ENCODE results near the gene HAPLN1.

Gene HAPLN1

GRCh38 chr5:83726912-83727311 is 6.3 kb upstream of the HAPLN1 start:
- Mint-ChIP-seq H3K27me3 (peaks cover 38% of the 10 kb centered on the region), H3K4me1 (ENCODE audit: low read depth) (peaks cover under 1% of the 10 kb centered on the region), H3K4me3 (no peak overlapping the region), H3K36me3 (ENCODE audit: low read depth) (no peaks in the 10 kb centered on the region), H3K27ac (no peak overlapping the region), H3K9me3 (no peaks in the 10 kb centered on the region)

- no peaks in the 10 kb centered on the region for H3K9me3 Mint-ChIP-seq
- peaks cover 8% of the 10 kb centered on the region for H3K4me1 Mint-ChIP-seq (ENCODE audit: low read depth)
- no peak overlapping the region for H3K27ac Mint-ChIP-seq
- H3K4me3 Mint-ChIP-seq = no peak overlapping the region
- no peaks in the 10 kb centered on the region for H3K36me3 Mint-ChIP-seq (ENCODE audit: low read depth)
- H3K27me3 Mint-ChIP-seq = peaks cover 56% of the 10 kb centered on the region
These were observed 4.3 kb upstream of the HAPLN1 start for GRCh38 chr5:83724935-83725334.

GRCh38 chr5:83724001-83724400 is 3.3 kb upstream of the HAPLN1 start:
- Mint-ChIP-seq H3K4me3 (no peak overlapping the region), H3K9me3 (no peaks in the 10 kb centered on the region), H3K27me3 (peaks cover 62% of the 10 kb centered on the region), H3K36me3 (ENCODE audit: low read depth) (no peaks in the 10 kb centered on the region), H3K4me1 (ENCODE audit: low read depth) (peaks cover 8% of the 10 kb centered on the region), H3K27ac (no peak overlapping the region)

- Mint-ChIP-seq H3K36me3 (ENCODE audit: low read depth) (no peaks in the 10 kb centered on the region), H3K27ac (no peak overlapping the region), H3K27me3 (peaks cover 69% of the 10 kb centered on the region), H3K4me1 (ENCODE audit: low read depth) (peaks cover 8% of the 10 kb centered on the region), H3K4me3 (no peak overlapping the region), H3K9me3 (no peaks in the 10 kb centered on the region)
These were observed 2.4 kb upstream of the HAPLN1 start for GRCh38 chr5:83723031-83723430.

GRCh38 chr5:83721953-83722901 is 1.6 kb upstream of the HAPLN1 start:
- H3K27ac Mint-ChIP-seq = no peak overlapping the region
- H3K27me3 Mint-ChIP-seq = peaks cover 75% of the 10 kb centered on the region
- H3K4me3 Mint-ChIP-seq = peak overlapping the region; percentile 63

GRCh38 chr5:83718936-83719495 is 1.6 kb downstream of the HAPLN1 start:
- peaks cover 74% of the 10 kb centered on the region for H3K27me3 Mint-ChIP-seq
- H3K36me3 Mint-ChIP-seq (ENCODE audit: low read depth) = no peaks in the 10 kb centered on the region
- peaks cover 8% of the 10 kb centered on the region for H3K4me1 Mint-ChIP-seq (ENCODE audit: low read depth)
- H3K27ac Mint-ChIP-seq = no peak overlapping the region
- no peaks in the 10 kb centered on the region for H3K9me3 Mint-ChIP-seq
- H3K4me3 Mint-ChIP-seq = no peak overlapping the region

More at GRCh38 chr5:83721953-83722901, 1.6 kb upstream of the HAPLN1 start:
- Mint-ChIP-seq H3K9me3 (no peaks in the 10 kb centered on the region), H3K4me1 (ENCODE audit: low read depth) (peaks cover 8% of the 10 kb centered on the region), H3K36me3 (ENCODE audit: low read depth) (no peaks in the 10 kb centered on the region)

GRCh38 chr5:83718195-83718825 is 2.3 kb downstream of the HAPLN1 start:
- Mint-ChIP-seq H3K4me1 (ENCODE audit: low read depth) (peaks cover 8% of the 10 kb centered on the region), H3K36me3 (ENCODE audit: low read depth) (no peaks in the 10 kb centered on the region), H3K4me3 (no peak overlapping the region), H3K27me3 (peaks cover 70% of the 10 kb centered on the region), H3K27ac (no peak overlapping the region), H3K9me3 (no peaks in the 10 kb centered on the region)

GRCh38 chr5:83715236-83716065 is 5.2 kb downstream of the HAPLN1 start:
- H3K4me3 Mint-ChIP-seq = no peak overlapping the region
- no peaks in the 10 kb centered on the region for H3K36me3 Mint-ChIP-seq (ENCODE audit: low read depth)
- peaks cover 43% of the 10 kb centered on the region for H3K27me3 Mint-ChIP-seq
- no peak overlapping the region for H3K27ac Mint-ChIP-seq
- no peaks in the 10 kb centered on the region for H3K4me1 Mint-ChIP-seq (ENCODE audit: low read depth)
- H3K9me3 Mint-ChIP-seq = no peaks in the 10 kb centered on the region

GRCh38 chr5:83714810-83715209 is 5.8 kb downstream of the HAPLN1 start:
- Mint-ChIP-seq H3K9me3 (no peaks in the 10 kb centered on the region), H3K27ac (no peak overlapping the region), H3K4me3 (no peak overlapping the region), H3K36me3 (ENCODE audit: low read depth) (no peaks in the 10 kb centered on the region), H3K27me3 (peaks cover 43% of the 10 kb centered on the region), H3K4me1 (ENCODE audit: low read depth) (no peaks in the 10 kb centered on the region)

GRCh38 chr5:83711982-83712601 is 8.6 kb downstream of the HAPLN1 start:
- H3K4me1 Mint-ChIP-seq (ENCODE audit: low read depth) = no peaks in the 10 kb centered on the region
- no peak overlapping the region for H3K4me3 Mint-ChIP-seq
- H3K36me3 Mint-ChIP-seq (ENCODE audit: low read depth) = no peaks in the 10 kb centered on the region
- H3K27ac Mint-ChIP-seq = no peak overlapping the region
- H3K27me3 Mint-ChIP-seq = peaks cover 36% of the 10 kb centered on the region
- H3K9me3 Mint-ChIP-seq = no peaks in the 10 kb centered on the region

- Mint-ChIP-seq H3K36me3 (ENCODE audit: low read depth) (no peaks in the 10 kb centered on the region), H3K4me1 (ENCODE audit: low read depth) (no peaks in the 10 kb centered on the region), H3K27ac (no peak overlapping the region), H3K9me3 (no peaks in the 10 kb centered on the region), H3K27me3 (peaks cover 35% of the 10 kb centered on the region), H3K4me3 (no peak overlapping the region)
These were observed 10.7 kb downstream of the HAPLN1 start for GRCh38 chr5:83709973-83710372.

GRCh38 chr5:83708170-83708569 is 12.5 kb downstream of the HAPLN1 start:
- Mint-ChIP-seq H3K9me3 (no peaks in the 10 kb centered on the region), H3K4me3 (no peak overlapping the region), H3K4me1 (ENCODE audit: low read depth) (no peaks in the 10 kb centered on the region), H3K27ac (no peak overlapping the region), H3K36me3 (ENCODE audit: low read depth) (no peaks in the 10 kb centered on the region), H3K27me3 (peaks cover 37% of the 10 kb centered on the region)

GRCh38 chr5:83703059-83703458 is 17.6 kb downstream of the HAPLN1 start:
- Mint-ChIP-seq H3K27ac (no peak overlapping the region), H3K4me1 (ENCODE audit: low read depth) (no peaks in the 10 kb centered on the region), H3K36me3 (ENCODE audit: low read depth) (no peaks in the 10 kb centered on the region), H3K4me3 (no peak overlapping the region), H3K27me3 (peaks cover 32% of the 10 kb centered on the region), H3K9me3 (no peaks in the 10 kb centered on the region)

- no peak overlapping the region for H3K27ac Mint-ChIP-seq
- H3K36me3 Mint-ChIP-seq (ENCODE audit: low read depth) = no peaks in the 10 kb centered on the region
- H3K27me3 Mint-ChIP-seq = peaks cover 25% of the 10 kb centered on the region
These were observed 18.8 kb downstream of the HAPLN1 start for GRCh38 chr5:83701886-83702285.

More at GRCh38 chr5:83701886-83702285, 18.8 kb downstream of the HAPLN1 start:
- Mint-ChIP-seq H3K4me3 (no peak overlapping the region), H3K4me1 (ENCODE audit: low read depth) (no peaks in the 10 kb centered on the region), H3K9me3 (no peaks in the 10 kb centered on the region)
